BLaER1 treated with 17β-estradiol and CSF1 and Interleukin-3, amounts not matched to agents 10 nM and 100 nM (cell line): ENCODE results near the gene CHAF1B.
"Not testable (repeated sequence)": the region's sequence is repeated elsewhere in the genome, so short reads cannot be mapped to it uniquely, and the experiment has no call there.

Source experiments
- H3K27ac ChIP-seq, 11 experiments: shearing (Covaris generic); formaldehyde crosslinking; 2 replicates each; pipeline ENCODE4 v1.8.1; 2022
- H3K27me3 ChIP-seq, 11 experiments: shearing (Covaris generic); formaldehyde crosslinking; 2 replicates each; pipeline ENCODE4 v1.8.1; 2022
- H3K36me3 ChIP-seq, 11 experiments: shearing (Covaris generic); formaldehyde crosslinking; 2 replicates each; pipeline ENCODE4 v1.8.1; 2022
- H3K4me1 ChIP-seq, 10 experiments: shearing (Covaris generic); formaldehyde crosslinking; 2 replicates each; pipeline ENCODE4 v1.8.1; 2022
- H3K4me2 ChIP-seq, 11 experiments: shearing (Covaris generic); formaldehyde crosslinking; 2 replicates each; pipeline ENCODE4 v1.8.1; 2022
- H3K4me3 ChIP-seq, 10 experiments: shearing (Covaris generic); formaldehyde crosslinking; 2 replicates each; pipeline ENCODE4 v1.8.1; 2022
- H3K9ac ChIP-seq, 11 experiments: shearing (Covaris generic); formaldehyde crosslinking; 2 replicates each; pipeline ENCODE4 v1.8.1; 2022
- H3K9me3 ChIP-seq, 11 experiments: shearing (Covaris generic); formaldehyde crosslinking; replicated peaks in 1 of 11; 2 replicates each; pipeline ENCODE4 v1.8.1; 2022
- H4K20me1 ChIP-seq, 11 experiments: shearing (Covaris generic); formaldehyde crosslinking; 2 replicates each; pipeline ENCODE4 v1.8.1; 2022
- Cebpa-rat ChIP-seq, 11 experiments: shearing (Covaris generic); IDR thresholded peaks; 2 replicates each; pipeline ENCODE4 v1.8.1; 2022

Gene CHAF1B

GRCh38 chr21:36382722-36383121, 2.5 kb upstream of the CHAF1B start:
- 0 out of 22 replicates have a peak, but pooled peaks of 1 of the 11 experiments have one; percentile 8 for TF ChIP-seq Cebpa-rat (IDR thresholded peaks at IDR 0.05)
- H3K27ac ChIP-seq = not testable (repeated sequence)

GRCh38 chr21:36384885-36385232, 333 bp upstream of the CHAF1B start:
- peak overlapping the region in 1 of 11 experiments; percentile 92; a peak in 4 of 22 replicates for H3K9ac ChIP-seq
- peaks cover 0 to 35% (median 23%) of the 10 kb centered on the region in 11 experiments; a peak in 19 of 22 replicates for H3K36me3 ChIP-seq
- no peaks in the 10 kb centered on the region for H4K20me1 ChIP-seq
- H3K4me3 ChIP-seq = peak overlapping the region; percentile 67 to 90 (median 80)
- TF ChIP-seq Cebpa-rat (IDR thresholded peaks at IDR 0.05) = no peak
- peaks cover 0 to 19% (median 10%) of the 10 kb centered on the region in 10 experiments; a peak in 14 of 20 replicates for H3K4me1 ChIP-seq
- peaks cover 0 to 3% (median 0%) of the 10 kb centered on the region in 11 experiments; a peak in 1 of 22 replicates for H3K9me3 ChIP-seq
- no peak overlapping the region; a peak in 2 of 22 replicates for H3K27ac ChIP-seq
- H3K4me2 ChIP-seq = peak overlapping the region in 8 of 11 experiments; percentile 16 to 95 (median 88); a peak in 11 of 22 replicates
- H3K27me3 ChIP-seq = no peaks in the 10 kb centered on the region

More at GRCh38 chr21:36382722-36383121, 2.5 kb upstream of the CHAF1B start:
- Histone ChIP-seq H3K4me1 (peaks cover 0 to 23% (median 10%) of the 10 kb centered on the region in 10 experiments; a peak in 14 of 20 replicates), H3K36me3 (peaks cover 5 to 17% (median 10%) of the 10 kb centered on the region in 11 experiments; a peak in 20 of 22 replicates)
- H4K20me1 ChIP-seq, H3K4me2 ChIP-seq, H3K9ac ChIP-seq, H3K27me3 ChIP-seq, H3K9me3 ChIP-seq, H3K4me3 ChIP-seq: not testable (repeated sequence)

- Histone ChIP-seq H3K4me1 (peaks cover 0 to 19% (median 10%) of the 10 kb centered on the region in 10 experiments; a peak in 14 of 20 replicates), H3K27me3 (no peaks in the 10 kb centered on the region), H3K36me3 (peaks cover 0 to 47% (median 36%) of the 10 kb centered on the region in 11 experiments; a peak in 20 of 22 replicates), H3K4me3 (peak overlapping the region; percentile 67 to 90 (median 80)), H3K9ac (peak overlapping the region in 10 of 11 experiments; percentile 77 to 94 (median 88); a peak in 19 of 22 replicates), H3K9me3 (peaks cover 0 to 16% (median 8%) of the 10 kb centered on the region in 11 experiments; a peak in 15 of 22 replicates), H3K4me2 (peak overlapping the region; percentile 76 to 95 (median 89)), H3K27ac (peak overlapping the region in 8 of 11 experiments; percentile 75 to 90 (median 86); a peak in 14 of 22 replicates), H4K20me1 (no peaks in the 10 kb centered on the region)
- TF ChIP-seq Cebpa-rat (IDR thresholded peaks at IDR 0.05) = no peak
Observed at GRCh38 chr21:36386031-36386642, 945 bp downstream of the CHAF1B start.

- Histone ChIP-seq H3K9me3 (peaks cover 12 to 35% (median 27%) of the 10 kb centered on the region in 11 experiments; a peak in 21 of 22 replicates), H3K4me2 (no peak overlapping the region), H3K36me3 (peaks cover 0 to 67% (median 55%) of the 10 kb centered on the region in 11 experiments; a peak in 19 of 22 replicates), H3K27me3 (no peaks in the 10 kb centered on the region), H3K4me3 (no peak overlapping the region), H3K9ac (no peak overlapping the region), H3K27ac (no peak overlapping the region), H4K20me1 (no peaks in the 10 kb centered on the region), H3K4me1 (peaks cover 0 to 19% (median 10%) of the 10 kb centered on the region in 10 experiments; a peak in 14 of 20 replicates)
- TF ChIP-seq Cebpa-rat (IDR thresholded peaks at IDR 0.05) = no peak
Observed at GRCh38 chr21:36388096-36388495, 2.9 kb downstream of the CHAF1B start.

GRCh38 chr21:36388835-36389234, 3.6 kb downstream of the CHAF1B start:
- H3K9ac ChIP-seq = no peak overlapping the region
- peaks cover 0 to 74% (median 62%) of the 10 kb centered on the region in 11 experiments; a peak in 19 of 22 replicates for H3K36me3 ChIP-seq
- H3K27ac ChIP-seq = no peak overlapping the region
- H3K9me3 ChIP-seq = peaks cover 12 to 36% (median 28%) of the 10 kb centered on the region in 11 experiments; a peak in 21 of 22 replicates
- no peaks in the 10 kb centered on the region for H4K20me1 ChIP-seq
- TF ChIP-seq Cebpa-rat (IDR thresholded peaks at IDR 0.05) = no peak
- peaks cover 0 to 19% (median 10%) of the 10 kb centered on the region in 10 experiments; a peak in 14 of 20 replicates for H3K4me1 ChIP-seq
- H3K27me3 ChIP-seq = no peaks in the 10 kb centered on the region
- H3K4me3 ChIP-seq = no peak overlapping the region
- H3K4me2 ChIP-seq = no peak overlapping the region

GRCh38 chr21:36391649-36392048, 6.5 kb downstream of the CHAF1B start:
- H3K36me3 ChIP-seq = peaks cover 0 to 100% (median 90%) of the 10 kb centered on the region in 11 experiments; a peak in 19 of 22 replicates
- not testable (repeated sequence) for H3K4me2 ChIP-seq, H3K9ac ChIP-seq, H3K4me1 ChIP-seq, H3K27ac ChIP-seq, H3K4me3 ChIP-seq, H3K27me3 ChIP-seq, H4K20me1 ChIP-seq
- H3K9me3 ChIP-seq = peaks cover 12 to 36% (median 28%) of the 10 kb centered on the region in 11 experiments; a peak in 21 of 22 replicates

GRCh38 chr21:36395353-36396111, 10.3 kb downstream of the CHAF1B start:
- no peak overlapping the region for H3K4me2 ChIP-seq
- peaks cover 0 to 100% (median 95%) of the 10 kb centered on the region in 11 experiments; a peak in 20 of 22 replicates for H3K36me3 ChIP-seq
- H3K9me3 ChIP-seq = peaks cover 12 to 27% (median 27%) of the 10 kb centered on the region in 11 experiments; a peak in 21 of 22 replicates
- H3K27me3 ChIP-seq = no peaks in the 10 kb centered on the region
- no peak for TF ChIP-seq Cebpa-rat (IDR thresholded peaks at IDR 0.05)
- no peaks in the 10 kb centered on the region for H4K20me1 ChIP-seq
- no peak overlapping the region for H3K4me3 ChIP-seq
- no peaks in the 10 kb centered on the region for H3K4me1 ChIP-seq
- H3K27ac ChIP-seq = no peak overlapping the region
- H3K9ac ChIP-seq = no peak overlapping the region

- Histone ChIP-seq H3K27me3 (no peaks in the 10 kb centered on the region), H3K36me3 (peaks cover 0 to 98% (median 93%) of the 10 kb centered on the region in 11 experiments; a peak in 20 of 22 replicates)
- TF ChIP-seq Cebpa-rat (IDR thresholded peaks at IDR 0.05) = no peak
Observed at GRCh38 chr21:36396325-36396724, 11.1 kb downstream of the CHAF1B start.

More at GRCh38 chr21:36396325-36396724, 11.1 kb downstream of the CHAF1B start:
- H3K4me1 ChIP-seq = no peaks in the 10 kb centered on the region
- no peak overlapping the region for H3K4me3 ChIP-seq
- no peak overlapping the region for H3K4me2 ChIP-seq
- no peak overlapping the region for H3K27ac ChIP-seq
- no peak overlapping the region for H3K9ac ChIP-seq
- no peaks in the 10 kb centered on the region for H4K20me1 ChIP-seq
- peaks cover 12 to 19% (median 19%) of the 10 kb centered on the region in 11 experiments; a peak in 21 of 22 replicates for H3K9me3 ChIP-seq
